ENCODE data around the gene PACS2. TPM values are rescaled to one million over a fixed set of nuclear protein-coding genes. Genes with fewer than 3 reads are reported as not detected.

PACS2 gene
- total and polyA plus RNA-seq, 2 donors (not counting 1 experiment from before 2014, with no cell fraction given) = 65.6 to 70.7 TPM

- peaks cover 14% of the 10 kb centered on the region for H3K4me1 Mint-ChIP-seq
- ATAC-seq (ENCODE audit: low read depth) (no peak), DNase-seq (no peak)
- CTCF ChIA-PET = interaction anchor here (0.7 kb wide), 1 partner anchor 10 kb away, joined by 3 read pairs; no protein-coding TSS in a partner anchor
- H3K36me3 ChIP-seq (replicated peaks in 1 of 2; ENCODE audit: control extremely low read depth in 1 of 2, control insufficient read depth in 1 of 2, extremely low read depth in 1 of 2, insufficient read depth in 2 of 2, low read length in 1 of 2) = no peaks in the 10 kb centered on the region
- intact Hi-C loops (cut with micrococcal nuclease) = no loop called here
- peaks cover 27% of the 10 kb centered on the region for H3K79me2 ChIP-seq (ENCODE audit: control insufficient read depth, insufficient read depth, low read length)
- H3K4me2 ChIP-seq (replicated peaks; ENCODE audit: low read depth, low read length, poor library complexity, severe bottlenecking) = no peak overlapping the region
- H2AFZ ChIP-seq (ENCODE audit: insufficient read depth, low read depth, low read length, poor library complexity, severe bottlenecking) = no peak overlapping the region
- 26% methylated on average over 13 of the region's 20 CpGs for WGBS (ENCODE audit: insufficient coverage)
- no peak for TF ChIP-seq EZH2 (IDR thresholded peaks at IDR 0.05; ENCODE audit: borderline replicate concordance, insufficient read depth, low read depth, low read length, poor library complexity, severe bottlenecking)
- no peak for TF ChIP-seq CTCF (IDR thresholded peaks at IDR 0.05)
- H3K27ac Mint-ChIP-seq = no peak overlapping the region
- no peaks in the 10 kb centered on the region for H3K9me3 Mint-ChIP-seq (ENCODE audit: insufficient read depth)
- H3K4me3 Mint-ChIP-seq = no peak overlapping the region
- peaks cover 26% of the 10 kb centered on the region for H4K20me1 ChIP-seq (ENCODE audit: control insufficient read depth, insufficient read depth, low read length, poor library complexity, severe bottlenecking)
- peaks cover 0 to 9% of the 10 kb centered on the region in 2 donors for H3K4me1 ChIP-seq (ENCODE audit: control insufficient read depth in 2 of 2, insufficient read depth in 2 of 2, low read length in 2 of 2)
- H3K27ac ChIP-seq (ENCODE audit: low read length in 2 of 2) = no peak overlapping the region
- no peaks in the 10 kb centered on the region for H3K27me3 Mint-ChIP-seq
- H3K27me3 ChIP-seq (replicated peaks in 1 of 4; ENCODE audit: control extremely low read depth in 1 of 4, control insufficient read depth in 3 of 4, insufficient read depth in 4 of 4, low read length in 3 of 4) = no peaks in the 10 kb centered on the region
- no peak overlapping the region for H3K4me3 ChIP-seq (ENCODE audit: control extremely low read depth in 1 of 5, extremely low read depth in 1 of 5, insufficient read depth in 1 of 5, low read depth in 2 of 5, low read length in 4 of 5)
- H3K9me3 ChIP-seq (ENCODE audit: control extremely low read depth in 1 of 3, control insufficient read depth in 2 of 3, insufficient read depth in 1 of 3, low read length in 2 of 3) = peaks cover 0 to 13% (median 3%) of the 10 kb centered on the region in 3 donors
- POLR2A ChIA-PET = no interaction called here
- no peak overlapping the region for H3K9ac ChIP-seq (ENCODE audit: low read length)
These were observed 26.5 kb downstream of the PACS2 start for GRCh38 chr14:105340821-105341733.

GRCh38 chr14:105343194-105343593, 28.6 kb downstream of the PACS2 start:
- Mint-ChIP-seq H3K27ac (no peak overlapping the region), H3K27me3 (no peaks in the 10 kb centered on the region), H3K4me1 (peaks cover 17% of the 10 kb centered on the region), H3K9me3 (ENCODE audit: insufficient read depth) (no peaks in the 10 kb centered on the region), H3K4me3 (no peak overlapping the region)
- POLR2A ChIA-PET = no interaction called here
- H3K36me3 ChIP-seq (replicated peaks in 1 of 2; ENCODE audit: control extremely low read depth in 1 of 2, control insufficient read depth in 1 of 2, extremely low read depth in 1 of 2, insufficient read depth in 2 of 2, low read length in 1 of 2) = no peaks in the 10 kb centered on the region
- H3K27ac ChIP-seq (ENCODE audit: low read length in 2 of 2) = no peak overlapping the region
- peaks cover 0 to 9% of the 10 kb centered on the region in 2 donors for H3K4me1 ChIP-seq (ENCODE audit: control insufficient read depth in 2 of 2, insufficient read depth in 2 of 2, low read length in 2 of 2)
- TF ChIP-seq EZH2 (IDR thresholded peaks at IDR 0.05; ENCODE audit: borderline replicate concordance, insufficient read depth, low read depth, low read length, poor library complexity, severe bottlenecking) (no peak), CTCF (IDR thresholded peaks at IDR 0.05) (no peak)
- no peak overlapping the region for H3K9ac ChIP-seq (ENCODE audit: low read length)
- H3K4me3 ChIP-seq (ENCODE audit: control extremely low read depth in 1 of 5, extremely low read depth in 1 of 5, insufficient read depth in 1 of 5, low read depth in 2 of 5, low read length in 4 of 5) = no peak overlapping the region
- H3K4me2 ChIP-seq (replicated peaks; ENCODE audit: low read depth, low read length, poor library complexity, severe bottlenecking) = no peak overlapping the region
- H3K9me3 ChIP-seq (ENCODE audit: control extremely low read depth in 1 of 3, control insufficient read depth in 2 of 3, insufficient read depth in 1 of 3, low read length in 2 of 3) = peaks cover 0 to 5% (median 3%) of the 10 kb centered on the region in 3 donors
- CTCF ChIA-PET = interaction anchor here (0.6 to 1.3 kb wide), 3 partner anchors 9 to 190 kb away, joined by 3 to 4 read pairs (median 4); no protein-coding TSS in a partner anchor
- H3K27me3 ChIP-seq (replicated peaks in 1 of 4; ENCODE audit: control extremely low read depth in 1 of 4, control insufficient read depth in 3 of 4, insufficient read depth in 4 of 4, low read length in 3 of 4) = no peaks in the 10 kb centered on the region
- ATAC-seq (ENCODE audit: low read depth) (no peak), DNase-seq (no peak)
- 92% methylated on average over 4 of the region's 7 CpGs for WGBS (ENCODE audit: insufficient coverage)
- H2AFZ ChIP-seq (ENCODE audit: insufficient read depth, low read depth, low read length, poor library complexity, severe bottlenecking) = no peak overlapping the region
- H3K79me2 ChIP-seq (ENCODE audit: control insufficient read depth, insufficient read depth, low read length) = peaks cover 20% of the 10 kb centered on the region
- intact Hi-C loops (cut with micrococcal nuclease) = no loop called here
- peaks cover 20% of the 10 kb centered on the region for H4K20me1 ChIP-seq (ENCODE audit: control insufficient read depth, insufficient read depth, low read length, poor library complexity, severe bottlenecking)
